Thoracic aorta (tissue), 2 donors: ENCODE measurements around the gene PDZD7. TPM values are rescaled to one million over a fixed set of nuclear protein-coding genes. Genes with fewer than 3 reads are reported as not detected.

Experiments used
- ATAC-seq: fragments of 150-250 bp; one replicate; pipeline ENCODE4 v1.8.0; 2017; ENCODE audit warnings: low read depth; ENCODE audit not compliant: insufficient number of reproducible peaks, low FRiP score
- DNase-seq: peaks from one replicate; pipeline ENCODE4 v3.0.0-alpha.2; 2020; ENCODE audit warnings: low spot score
- H3K27ac ChIP-seq, 2 donors: fragments of 200-600 bp; sonication (generic); 1 replicate in 1 of 2; 2 replicates in 1 of 2; pipeline ENCODE4 v1.5.1; 2016; ENCODE audit warnings: mild to moderate bottlenecking in 2 of 2, moderate library complexity in 2 of 2
- H3K27me3 ChIP-seq: fragments of 200-600 bp; sonication (generic); replicated peaks from 2 replicates; pipeline ENCODE4 v1.6.0; 2016; ENCODE audit warnings: mild to moderate bottlenecking; ENCODE audit not compliant: insufficient read depth
- H3K36me3 ChIP-seq: fragments of 200-600 bp; sonication (generic); one replicate; pipeline ENCODE4 v1.5.1; 2016
- H3K4me1 ChIP-seq, 2 donors: fragments of 200-600 bp; sonication (generic); 1 replicate in 1 of 2; 2 replicates in 1 of 2; pipeline versions ENCODE4 v1.5.1 to v1.6.0; 2016; ENCODE audit warnings: low read depth in 2 of 2, mild to moderate bottlenecking in 1 of 2; ENCODE audit not compliant: control insufficient read depth in 1 of 2
- H3K4me3 ChIP-seq: fragments of 200-600 bp; sonication (generic); 2 replicates; pipeline ENCODE4 v1.5.1; 2016; ENCODE audit warnings: mild to moderate bottlenecking
- H3K9me3 ChIP-seq: fragments of 200-600 bp; sonication (generic); 2 replicates; pipeline ENCODE4 v1.5.1; 2016
- CTCF ChIP-seq: fragments of 200-600 bp; sonication (generic); IDR thresholded peaks from one replicate; pipeline ENCODE4 v1.5.1; 2019; ENCODE audit warnings: antibody characterized with exemption
- total RNA-seq, 2 donors: library from RNA; depleted of rRNA; stranded (reverse); fragments of >200 nt; gene quantifications; one replicate each; pipeline versions ENCODE4 v1.1.0 to v1.2.3, GENCODE V29; 2016

PDZD7 gene
- total RNA-seq, 2 donors from 2014 or later = 0.14 to 1.1 TPM

- Histone ChIP-seq H3K4me1 (peaks cover 1 to 5% of the 10 kb centered on the region in 2 donors), H3K27ac (no peak overlapping the region), H3K9me3 (no peaks in the 10 kb centered on the region), H3K4me3 (no peak overlapping the region), H3K36me3 (peaks cover 5% of the 10 kb centered on the region), H3K27me3 (no peaks in the 10 kb centered on the region)
- TF ChIP-seq CTCF = no peak
- ATAC-seq (no peak), DNase-seq (no peak)
Measured at GRCh38 chr10:100963826-100964225, 67.1 kb downstream of the PDZD7 start.

- no peak for DNase-seq
- H3K9me3 ChIP-seq = no peaks in the 10 kb centered on the region
- ATAC-seq = no peak
- H3K4me1 ChIP-seq = no peaks in the 10 kb centered on the region
- TF ChIP-seq CTCF = no peak
- peaks cover 5% of the 10 kb centered on the region for H3K36me3 ChIP-seq
- no peaks in the 10 kb centered on the region for H3K27me3 ChIP-seq
- no peak overlapping the region for H3K4me3 ChIP-seq
- no peak overlapping the region for H3K27ac ChIP-seq
Measured at GRCh38 chr10:100962351-100963080, 68.4 kb downstream of the PDZD7 start.

- H3K9me3 ChIP-seq = no peaks in the 10 kb centered on the region
- ATAC-seq (no peak), DNase-seq (no peak)
- H3K4me3 ChIP-seq = no peak overlapping the region
- peaks cover 5% of the 10 kb centered on the region for H3K36me3 ChIP-seq
- no peaks in the 10 kb centered on the region for H3K4me1 ChIP-seq
- H3K27ac ChIP-seq = no peak overlapping the region
- H3K27me3 ChIP-seq = no peaks in the 10 kb centered on the region
- no peak for TF ChIP-seq CTCF
Measured at GRCh38 chr10:100960251-100960650, 70.7 kb downstream of the PDZD7 start.

Other genes starting within 250 kb of the PDZD7 start
- gene SLF2, start 118.2 kb downstream of the PDZD7 start, total RNA-seq = 10 to 100 TPM; 14.6 to 41.6 TPM
- 1 to 10 TPM; 3.5 to 4.3 TPM for gene SEMA4G, start 61.6 kb downstream of the PDZD7 start, total RNA-seq
- 10 to 100 TPM; 51.9 to 56.6 TPM for gene MRPL43, start 43.6 kb downstream of the PDZD7 start, total RNA-seq
- 10 to 100 TPM in 1 of 2 donors, 1 to 10 TPM in 1; 5.3 to 16.6 TPM for gene TWNK, start 43.6 kb downstream of the PDZD7 start, total RNA-seq
- gene LZTS2, start 31.3 kb downstream of the PDZD7 start, total RNA-seq = 100 to 1,000 TPM; 127 to 165 TPM
- 100 to 1,000 TPM; 136 to 206 TPM for gene SFXN3, start 105 bp upstream of the PDZD7 start, total RNA-seq
- gene KAZALD1, start 30.9 kb upstream of the PDZD7 start, total RNA-seq = 10 to 100 TPM; 30.0 to 34.1 TPM
- not detected for gene TLX1, start 100.2 kb upstream of the PDZD7 start, total RNA-seq
- not detected for gene LBX1, start 198.3 kb upstream of the PDZD7 start, total RNA-seq